Measurements from ENCODE around the gene TES.

DNA sequence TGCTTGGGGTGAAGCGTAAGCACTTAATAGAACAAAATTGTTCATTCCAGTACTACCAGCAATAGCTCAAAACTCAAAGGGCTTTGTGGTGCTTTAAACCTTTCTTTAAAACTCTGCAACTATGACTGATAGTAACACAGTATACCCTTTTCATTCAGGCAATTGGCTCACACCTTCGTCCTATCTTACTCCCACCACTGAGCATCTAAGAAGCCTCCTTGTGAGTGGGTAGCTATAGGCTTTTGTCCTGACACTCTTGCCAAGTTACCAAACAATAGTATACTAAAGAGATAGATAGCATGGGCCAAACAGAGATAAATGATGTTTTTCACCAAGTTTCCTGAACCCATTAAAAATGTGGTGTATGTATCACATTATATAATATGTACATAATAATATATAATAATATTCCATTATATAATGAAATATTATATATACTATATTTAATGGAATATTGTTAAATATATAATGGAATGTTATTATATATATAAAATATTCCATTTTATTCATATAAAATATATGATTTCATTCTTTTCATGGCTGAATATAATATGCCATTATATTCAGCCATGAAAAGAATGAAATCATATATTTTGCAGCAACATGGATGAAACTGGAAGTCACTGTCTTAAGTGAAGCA is 96.2 kb downstream of the TES start:
- TF ChIP-seq NBN (conservative IDR thresholded peaks at IDR 0.05): no peak
- TF ChIP-seq MYC (CRISPR knock-in tag; IDR thresholded peaks at IDR 0.05; ENCODE audit: borderline replicate concordance): no peak

All from HepG2 (cell line).